Liver (tissue), 9 donors: ENCODE measurements around the gene EML5. TPM values are rescaled to one million over a fixed set of nuclear protein-coding genes. Genes with fewer than 3 reads are reported as not detected.

ENCODE experiments used
- DNase-seq: peaks from one replicate; pipeline ENCODE4 v3.0.0-alpha.2; 2017; ENCODE audit warnings: low spot score
- H3K27ac ChIP-seq, 2 donors: one replicate each; pipeline ENCODE4 v1.7.0; 2013; ENCODE audit warnings: inconsistent platforms in 2 of 2, low read length in 2 of 2, control low read depth in 1 of 2, low read depth in 1 of 2, mild to moderate bottlenecking in 1 of 2
- H3K27me3 ChIP-seq, 4 donors: one replicate each; pipeline versions ENCODE4 v1.6.1 to v1.7.0; 2013; ENCODE audit warnings: low read length in 3 of 4, inconsistent platforms in 1 of 4, mild to moderate bottlenecking in 1 of 4, moderate library complexity in 1 of 4; ENCODE audit not compliant: control insufficient read depth in 4 of 4, insufficient read depth in 4 of 4
- H3K36me3 ChIP-seq, 4 donors: one replicate each; pipeline versions ENCODE4 v1.6.1 to v1.7.0; 2013; ENCODE audit warnings: low read length in 3 of 4, mild to moderate bottlenecking in 3 of 4, low read depth in 1 of 4, moderate library complexity in 1 of 4; ENCODE audit not compliant: control insufficient read depth in 4 of 4, insufficient read depth in 3 of 4
- H3K4me1 ChIP-seq, 4 donors: one replicate each; pipeline versions ENCODE4 v1.6.1 to v1.7.0; 2013; ENCODE audit warnings: low read length in 3 of 4, mild to moderate bottlenecking in 3 of 4, moderate library complexity in 1 of 4; ENCODE audit not compliant: control insufficient read depth in 4 of 4, insufficient read depth in 4 of 4
- H3K4me3 ChIP-seq, 3 donors: one replicate each; pipeline versions ENCODE4 v1.6.1 to v1.7.0; 2013; ENCODE audit warnings: low read length in 3 of 3, control low read depth in 1 of 3, low read depth in 1 of 3, mild to moderate bottlenecking in 1 of 3
- H3K9ac ChIP-seq, 2 donors: one replicate each; pipeline ENCODE4 v1.7.0; 2013; ENCODE audit warnings: low read length in 2 of 2, mild to moderate bottlenecking in 2 of 2, moderate library complexity in 2 of 2, control low read depth in 1 of 2, low read depth in 1 of 2
- H3K9me3 ChIP-seq, 4 donors: one replicate each; pipeline versions ENCODE4 v1.6.1 to v1.7.0; 2013; ENCODE audit warnings: low read length in 3 of 4; ENCODE audit not compliant: control insufficient read depth in 4 of 4
- ATF3 ChIP-seq: IDR thresholded peaks from 2 replicates; pipeline ENCODE4 v1.6.1; 2016; ENCODE audit warnings: antibody characterized with exemption
- CTCF ChIP-seq: fragments of 150-350 bp; IDR thresholded peaks from 2 replicates; pipeline ENCODE4 v1.5.1; 2017; ENCODE audit warnings: improper control_type of control experiment, low read depth, low read length; ENCODE audit not compliant: missing input control
- EGR1 ChIP-seq, 2 donors: IDR thresholded peaks; 2 replicates each; pipeline ENCODE4 v1.6.1; 2016 to 2018; ENCODE audit warnings: antibody characterized with exemption in 2 of 2, low read depth in 2 of 2
- FOXA1 ChIP-seq: IDR thresholded peaks from 2 replicates; pipeline ENCODE4 v1.6.1; 2016; ENCODE audit warnings: antibody characterized with exemption
- HNF4A ChIP-seq, 2 donors: conservative IDR thresholded peaks; 2 replicates each; pipeline ENCODE4 v1.6.1; 2016; ENCODE audit warnings: antibody characterized with exemption in 2 of 2, mild to moderate bottlenecking in 2 of 2
- JUND ChIP-seq, 2 donors: IDR thresholded peaks; 2 replicates each; pipeline ENCODE4 v1.6.1; 2016; ENCODE audit warnings: antibody characterized with exemption in 2 of 2
- MAX ChIP-seq: IDR thresholded peaks from 2 replicates; pipeline ENCODE4 v1.6.1; 2016; ENCODE audit warnings: antibody characterized with exemption
- NR2F2 ChIP-seq: IDR thresholded peaks from 2 replicates; pipeline ENCODE4 v1.6.1; 2016; ENCODE audit warnings: antibody characterized with exemption
- RAD21 ChIP-seq, 2 donors: IDR thresholded peaks; 2 replicates each; pipeline ENCODE4 v1.6.1; 2016; ENCODE audit warnings: antibody characterized with exemption in 2 of 2, mild to moderate bottlenecking in 2 of 2
- REST ChIP-seq: IDR thresholded peaks from 2 replicates; pipeline ENCODE4 v1.6.1; 2016; ENCODE audit warnings: antibody characterized with exemption, mild to moderate bottlenecking
- RXRA ChIP-seq, 2 donors: IDR thresholded peaks; 2 replicates each; pipeline ENCODE4 v1.6.1; 2017 to 2018; ENCODE audit warnings: antibody characterized with exemption in 2 of 2, mild to moderate bottlenecking in 1 of 2
- SP1 ChIP-seq: IDR thresholded peaks from 2 replicates; pipeline ENCODE4 v1.6.1; 2018; ENCODE audit warnings: antibody characterized with exemption, mild to moderate bottlenecking
- TAF1 ChIP-seq: conservative IDR thresholded peaks from 2 replicates; pipeline ENCODE4 v1.6.1; 2016; ENCODE audit warnings: antibody characterized with exemption, mild to moderate bottlenecking
- ZBTB33 ChIP-seq: IDR thresholded peaks from 2 replicates; pipeline ENCODE4 v1.6.1; 2016; ENCODE audit warnings: antibody characterized with exemption
- WGBS: extraction: QIAGEN DNeasy Blood & Tissue Kit; methylation state at CpG from one replicate; pipeline ENCODE4 v1.1.7; 2013; 5-methylcytosine and 5-hydroxymethylcytosine counted together
- polyA plus RNA-seq, 2 donors: library from polyadenylated mRNA; stranded (reverse) in 1 of 2; unstranded in 1 of 2; fragments of 200-250 nt in 1 of 2; fragments of >200 nt in 1 of 2; fragmentation: Nextera tagmentation in 1 of 2; extraction: Ambion mirVana in 1 of 2; gene quantifications; one replicate each; pipeline versions ENCODE4 v1.2.1 to v1.2.3, GENCODE V29; 2013 to 2015
- total RNA-seq, 2 donors: library from RNA; depleted of rRNA; stranded (reverse); fragments of >200 nt; gene quantifications; one replicate each; pipeline ENCODE4 v1.2.3, GENCODE V29; 2014
- donor health status: healthy.
- donor health status: healthy.
- donor health status: healthy.
- donor health status: healthy.
- donor health status: healthy.

The EML5 gene
- total and polyA plus RNA-seq, 4 donors: 0.09 to 3.8 (median 0.55) TPM

- Histone ChIP-seq H3K36me3 (peaks cover 3 to 7% (median 4%) of the 10 kb centered on the region in 4 donors), H3K9ac (no peak overlapping the region), H3K27ac (no peak overlapping the region), H3K4me3 (no peak overlapping the region), H3K27me3 (no peaks in the 10 kb centered on the region), H3K4me1 (no peaks in the 10 kb centered on the region), H3K9me3 (no peaks in the 10 kb centered on the region)
- TF ChIP-seq HNF4A (conservative IDR thresholded peaks at IDR 0.05) (no peak), MAX (no peak), ATF3 (no peak), CTCF (no peak), REST (no peak), RXRA (IDR thresholded peaks at IDR 0.05) (no peak), TAF1 (no peak), RAD21 (IDR thresholded peaks at IDR 0.05) (no peak), NR2F2 (no peak), SP1 (no peak), JUND (IDR thresholded peaks at IDR 0.05) (no peak), EGR1 (IDR thresholded peaks at IDR 0.05; ENCODE audit: low read depth in 2 of 2) (no peak)
- DNase-seq: no peak
- WGBS: 95% methylated on average over 5 of the region's 5 CpGs
These were observed 48.2 kb upstream of the EML5 start for GRCh38 chr14:88840926-88841325.

- H3K9ac ChIP-seq: no peak overlapping the region
- WGBS: 94% methylated on average over 3 of the region's 3 CpGs
- no peaks in the 10 kb centered on the region for H3K9me3 ChIP-seq
- DNase-seq: no peak
- H3K27ac ChIP-seq: no peak overlapping the region
- peaks cover 2 to 16% (median 13%) of the 10 kb centered on the region in 4 donors for H3K4me1 ChIP-seq
- TF ChIP-seq RXRA (IDR thresholded peaks at IDR 0.05) (no peak), FOXA1 (no peak), SP1 (no peak), ZBTB33 (no peak), TAF1 (no peak), RAD21 (IDR thresholded peaks at IDR 0.05) (no peak), CTCF (no peak)
- H3K4me3 ChIP-seq: no peak overlapping the region
- H3K36me3 ChIP-seq: peaks cover 2 to 7% (median 3%) of the 10 kb centered on the region in 4 donors
- no peaks in the 10 kb centered on the region for H3K27me3 ChIP-seq
These were observed 45.3 kb upstream of the EML5 start for GRCh38 chr14:88838015-88838414.
